ENCODE data around the gene SPEM1.
"Not testable (repeated sequence)": the region's sequence is repeated elsewhere in the genome, so short reads cannot be mapped to it uniquely, and the experiment has no call there.

The SPEM1 gene

GRCh38 chr17:7443499-7444485, 23.7 kb downstream of the SPEM1 start:
- ATAC-seq: no peak

- peak in 1 of 2 donors; percentile 13 for ATAC-seq
These were observed 24.8 kb downstream of the SPEM1 start, which contains the start of gene CHRNB1 for GRCh38 chr17:7444682-7445618. Gene CHRNB1 (plus strand): TSS chr17:7445061. CDS start chr17:7445128, 67 bp downstream.

GRCh38 chr17:7445619-7445968, 25.5 kb downstream of the SPEM1 start:
- ATAC-seq: peak; percentile 68 to 80

GRCh38 chr17:7448461-7448860, 28.3 kb downstream of the SPEM1 start:
- no peak for ATAC-seq

GRCh38 chr17:7459961-7460545, 39.9 kb downstream of the SPEM1 start:
- ATAC-seq: no peak

- ATAC-seq: no peak
These were observed 40.9 kb downstream of the SPEM1 start for GRCh38 chr17:7460850-7461660.

- no peak for ATAC-seq
These were observed 42.6 kb downstream of the SPEM1 start for GRCh38 chr17:7462474-7463371.

GRCh38 chr17:7463372-7463846, 43.3 kb downstream of the SPEM1 start:
- no peak for ATAC-seq

- ATAC-seq: no peak
These were observed 44.0 kb downstream of the SPEM1 start for GRCh38 chr17:7464081-7464480.

GRCh38 chr17:7465597-7466275, 45.6 kb downstream of the SPEM1 start:
- no peak for ATAC-seq

- ATAC-seq: no peak
These were observed 46.2 kb downstream of the SPEM1 start for GRCh38 chr17:7466318-7466638.

GRCh38 chr17:7466639-7467341, 46.7 kb downstream of the SPEM1 start:
- ATAC-seq: no peak

- ATAC-seq: no peak
These were observed 47.4 kb downstream of the SPEM1 start for GRCh38 chr17:7467498-7467897.

GRCh38 chr17:7468290-7468689, 48.2 kb downstream of the SPEM1 start:
- ATAC-seq: no peak

GRCh38 chr17:7468804-7469389, 48.8 kb downstream of the SPEM1 start:
- no peak for ATAC-seq

GRCh38 chr17:7469843-7470242, 49.7 kb downstream of the SPEM1 start:
- ATAC-seq: not testable (repeated sequence)

GRCh38 chr17:7470457-7470973, 50.4 kb downstream of the SPEM1 start:
- not testable (repeated sequence) for ATAC-seq
